Caco-2 (cell line): ENCODE measurements around the gene SAFB. TPM values are rescaled to one million over a fixed set of nuclear protein-coding genes. Genes with fewer than 3 reads are reported as not detected.

Source experiments
- BruUV-seq: library from RNA; stranded (reverse); fragments of 400-500 nt; replicated peaks from 2 replicates; lab custom pipeline; 2021; lab: Mats Ljungman, UMichigan
- CTCF ChIA-PET: fragments of 300-600 bp; sonication (Branson Sonifier 250); formaldehyde crosslinking; loops from one replicate; lab custom pipeline; 2022; ENCODE audit warnings: antibody characterized with exemption; lab: Charles Lee
- POLR2A ChIA-PET: fragments of 300-600 bp; sonication (Branson Sonifier 250); formaldehyde crosslinking; loops from one replicate; lab custom pipeline; 2022; ENCODE audit warnings: antibody characterized with exemption; lab: Charles Lee
- DNase-seq, 2 experiments: peaks; one replicate each; pipeline versions ENCODE4 v3.0.0 to v3.0.0-alpha.2; 2020 to 2022
- H3K27me3 ChIP-seq: replicated peaks from 2 replicates; pipeline ENCODE4 v1.6.0; 2011; ENCODE audit warnings: low read length; ENCODE audit not compliant: control insufficient read depth, insufficient read depth
- H3K36me3 ChIP-seq: 2 replicates; pipeline ENCODE4 v1.5.1; 2011; ENCODE audit warnings: low read length; ENCODE audit not compliant: control insufficient read depth, insufficient read depth
- H3K4me1 ChIP-seq: fragments of 250-450 bp; sonication (Bioruptor Pico); 2 replicates; pipeline ENCODE4 v1.5.1; 2020; ENCODE audit warnings: mild to moderate bottlenecking
- H3K4me3 ChIP-seq: 2 replicates; pipeline ENCODE4 v1.5.1; 2011; ENCODE audit warnings: low read depth, mild to moderate bottlenecking, control low read depth, low read length
- H3K9me3 ChIP-seq: fragments of 250-450 bp; sonication (Bioruptor Pico); 2 replicates; pipeline ENCODE4 v1.5.1; 2020; ENCODE audit warnings: mild to moderate bottlenecking, moderate library complexity
- H3K27ac Mint-ChIP-seq: one replicate; pipeline ENCODE4 v1.8.0; 2022; ENCODE audit warnings: mixed read lengths; ENCODE audit not compliant: unreplicated experiment
- H3K27me3 Mint-ChIP-seq: one replicate; pipeline ENCODE4 v1.8.0; 2022; ENCODE audit warnings: mixed read lengths; ENCODE audit not compliant: insufficient read depth, unreplicated experiment
- H3K36me3 Mint-ChIP-seq: one replicate; pipeline ENCODE4 v1.8.0; 2022; ENCODE audit warnings: mild to moderate bottlenecking, mixed read lengths; ENCODE audit not compliant: insufficient read depth, unreplicated experiment
- H3K4me1 Mint-ChIP-seq: one replicate; pipeline ENCODE4 v1.8.0; 2022; ENCODE audit warnings: low read depth, mixed read lengths; ENCODE audit not compliant: unreplicated experiment
- H3K4me3 Mint-ChIP-seq: one replicate; pipeline ENCODE4 v1.8.0; 2022; ENCODE audit warnings: mild to moderate bottlenecking, moderate library complexity, mixed read lengths; ENCODE audit not compliant: unreplicated experiment
- H3K9me3 Mint-ChIP-seq: one replicate; pipeline ENCODE4 v1.8.0; 2022; ENCODE audit warnings: mixed read lengths; ENCODE audit not compliant: unreplicated experiment
- intact Hi-C: fragments of 100-400 bp; cut with micrococcal nuclease; formaldehyde crosslinking; loops from one replicate; pipeline ENCODE4 v1.10.0; 2022; ENCODE audit not compliant: unreplicated experiment
- total RNA-seq: library from RNA; stranded (reverse); gene quantifications from 2 replicates; pipeline ENCODE4 v1.2.3, GENCODE V29; 2022
- TF ChIP-seq, protein P1 (sequence below), 2 experiments: fragments of 200-600 bp in 1 of 2; IDR thresholded peaks; 1 replicate in 1 of 2; 2 replicates in 1 of 2; pipeline versions ENCODE4 v1.5.1 to v1.8.0; 2011 to 2022; ENCODE audit warnings: antibody characterized with exemption in 1 of 2, control low read depth in 1 of 2, inconsistent platforms in 1 of 2, low read depth in 1 of 2, low read length in 1 of 2, mild to moderate bottlenecking in 1 of 2, moderate library complexity in 1 of 2; ENCODE audit not compliant: insufficient read depth in 1 of 2, severe bottlenecking in 1 of 2, unreplicated experiment in 1 of 2

SAFB gene
- total RNA-seq, 1 experiment from 2014 or later: 120 TPM

DNA sequence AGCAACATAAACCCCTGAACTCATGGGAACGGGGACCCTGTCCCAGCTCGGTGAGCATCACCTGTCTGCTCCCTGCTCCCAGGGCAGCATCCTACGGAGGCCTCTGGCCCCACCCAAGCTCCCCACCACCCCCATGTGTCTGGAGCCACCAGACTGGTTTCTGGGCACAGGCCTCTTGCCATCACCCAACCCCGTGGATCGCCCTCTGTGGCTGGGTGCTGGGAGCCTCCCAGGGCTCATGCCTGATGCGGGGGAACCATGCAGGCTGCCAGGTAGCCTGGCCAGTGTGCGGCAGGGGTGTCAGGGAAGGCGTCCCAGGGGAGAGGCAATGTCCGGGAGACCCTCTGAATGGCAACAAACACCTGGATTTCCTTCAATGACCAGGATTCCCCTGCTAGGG, 54.7 kb downstream of the SAFB start:
- ChIA-PET POLR2A (no interaction called here), CTCF (no interaction called here)
- Histone ChIP-seq H3K4me3 (no peak overlapping the region), H3K4me1 (no peaks in the 10 kb centered on the region; the same call in 1 of the 2 replicates), H3K27me3 (no peaks in the 10 kb centered on the region), H3K9me3 (no peaks in the 10 kb centered on the region), H3K36me3 (no peaks in the 10 kb centered on the region)
- Mint-ChIP-seq H3K36me3 (peaks cover 70% of the 10 kb centered on the region), H3K27ac (no peak overlapping the region), H3K4me1 (peaks cover 15% of the 10 kb centered on the region), H3K9me3 (no peaks in the 10 kb centered on the region), H3K4me3 (no peak overlapping the region), H3K27me3 (no peaks in the 10 kb centered on the region)
- DNase-seq: no peak
- TF ChIP-seq, protein P1, sequence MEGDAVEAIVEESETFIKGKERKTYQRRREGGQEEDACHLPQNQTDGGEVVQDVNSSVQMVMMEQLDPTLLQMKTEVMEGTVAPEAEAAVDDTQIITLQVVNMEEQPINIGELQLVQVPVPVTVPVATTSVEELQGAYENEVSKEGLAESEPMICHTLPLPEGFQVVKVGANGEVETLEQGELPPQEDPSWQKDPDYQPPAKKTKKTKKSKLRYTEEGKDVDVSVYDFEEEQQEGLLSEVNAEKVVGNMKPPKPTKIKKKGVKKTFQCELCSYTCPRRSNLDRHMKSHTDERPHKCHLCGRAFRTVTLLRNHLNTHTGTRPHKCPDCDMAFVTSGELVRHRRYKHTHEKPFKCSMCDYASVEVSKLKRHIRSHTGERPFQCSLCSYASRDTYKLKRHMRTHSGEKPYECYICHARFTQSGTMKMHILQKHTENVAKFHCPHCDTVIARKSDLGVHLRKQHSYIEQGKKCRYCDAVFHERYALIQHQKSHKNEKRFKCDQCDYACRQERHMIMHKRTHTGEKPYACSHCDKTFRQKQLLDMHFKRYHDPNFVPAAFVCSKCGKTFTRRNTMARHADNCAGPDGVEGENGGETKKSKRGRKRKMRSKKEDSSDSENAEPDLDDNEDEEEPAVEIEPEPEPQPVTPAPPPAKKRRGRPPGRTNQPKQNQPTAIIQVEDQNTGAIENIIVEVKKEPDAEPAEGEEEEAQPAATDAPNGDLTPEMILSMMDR (IDR thresholded peaks at IDR 0.05; ENCODE audit: insufficient read depth in 1 of 2, low read depth in 1 of 2, low read length in 1 of 2, severe bottlenecking in 1 of 2, unreplicated experiment in 1 of 2): no peak
- BruUV-seq: no TSS peak
- intact Hi-C loops: no loop called here

DNA sequence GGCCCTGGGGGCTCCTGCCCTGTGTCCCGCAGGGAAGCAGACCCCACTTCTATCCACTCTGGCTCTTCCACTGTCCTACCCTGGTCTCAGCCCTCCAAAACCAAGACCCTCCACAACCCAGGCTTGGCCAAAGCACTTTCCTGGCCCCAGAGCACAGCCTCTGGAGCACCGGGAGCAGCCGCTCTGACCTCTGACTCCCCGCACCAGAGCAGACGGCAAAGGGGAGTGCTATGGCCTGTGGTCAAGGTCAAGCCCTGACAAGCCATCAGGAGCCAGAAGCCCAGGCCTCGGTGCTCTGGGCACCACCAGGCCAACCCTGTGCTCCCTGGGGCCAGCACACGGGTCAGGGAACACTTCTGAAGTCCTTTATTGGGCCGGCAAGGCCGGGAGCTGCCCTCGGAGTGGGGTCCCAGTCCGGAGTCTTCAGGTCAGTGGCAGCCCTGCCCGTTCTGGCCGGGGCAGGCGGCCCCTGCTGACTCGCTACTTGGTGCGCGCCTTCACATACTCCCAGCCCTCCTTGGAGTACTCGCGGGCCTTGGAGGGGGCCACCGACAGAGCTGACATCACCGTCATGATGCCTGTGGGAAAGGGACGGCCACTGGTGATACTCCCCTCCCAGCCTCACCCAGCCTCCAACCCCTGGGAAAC, 55.3 kb downstream of the SAFB start:
- no peak overlapping the region for H3K27ac Mint-ChIP-seq
- H3K27me3 Mint-ChIP-seq: no peaks in the 10 kb centered on the region
- no peak overlapping the region for H3K4me3 Mint-ChIP-seq
- POLR2A ChIA-PET: no interaction called here
- Histone ChIP-seq H3K27me3 (no peaks in the 10 kb centered on the region), H3K36me3 (no peaks in the 10 kb centered on the region), H3K9me3 (no peaks in the 10 kb centered on the region), H3K4me3 (no peak overlapping the region), H3K4me1 (no peaks in the 10 kb centered on the region; the same call in 1 of the 2 replicates)
- intact Hi-C loops: no loop called here
- no peak for DNase-seq
- BruUV-seq: no TSS peak
- TF ChIP-seq, protein P1 (IDR thresholded peaks at IDR 0.05; ENCODE audit: insufficient read depth in 1 of 2, low read depth in 1 of 2, low read length in 1 of 2, severe bottlenecking in 1 of 2, unreplicated experiment in 1 of 2): no peak
- H3K36me3 Mint-ChIP-seq: peaks cover 64% of the 10 kb centered on the region
- H3K9me3 Mint-ChIP-seq: no peaks in the 10 kb centered on the region
- CTCF ChIA-PET: no interaction called here
- peaks cover 15% of the 10 kb centered on the region for H3K4me1 Mint-ChIP-seq

DNA sequence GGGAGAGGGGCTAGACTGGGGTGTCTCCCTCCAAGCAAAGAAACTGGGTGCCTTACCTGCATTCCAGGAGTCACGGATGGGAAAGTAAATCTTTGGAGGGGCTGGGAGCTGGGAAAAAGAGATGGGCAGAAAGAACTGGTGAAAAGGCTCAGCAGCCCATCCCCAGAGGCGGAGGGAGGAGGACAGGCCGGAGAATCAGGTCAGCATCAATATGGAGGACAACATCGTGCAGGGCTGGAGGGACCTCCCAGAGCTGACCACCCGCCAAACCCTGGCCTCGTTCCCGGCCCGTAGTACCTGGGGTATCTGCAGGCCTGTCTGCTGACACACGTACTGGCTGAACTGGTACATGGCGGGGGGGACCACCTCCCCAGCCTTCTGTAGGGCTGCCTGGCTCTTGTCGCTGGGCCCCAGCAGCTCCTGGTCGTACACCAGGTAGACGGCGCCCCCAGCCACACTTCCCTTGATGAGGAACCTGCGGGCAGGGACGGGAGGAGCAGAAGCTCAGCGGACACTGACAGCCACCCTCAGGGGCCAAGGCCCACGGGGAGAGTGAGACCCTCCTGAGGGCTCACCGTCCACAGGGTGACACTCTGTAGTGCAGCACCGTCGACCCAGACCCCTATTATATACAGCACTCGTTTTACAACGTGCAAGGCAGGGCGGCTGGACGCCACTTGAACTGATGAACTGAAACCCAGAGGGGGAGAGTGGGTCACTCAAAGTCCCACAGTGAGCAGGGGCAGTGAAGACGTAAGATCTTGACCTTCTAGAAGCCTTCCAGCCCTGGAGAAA, 56.6 kb downstream of the SAFB start:
- CTCF ChIA-PET: no interaction called here
- Mint-ChIP-seq H3K27me3 (no peaks in the 10 kb centered on the region), H3K4me1 (peaks cover 15% of the 10 kb centered on the region), H3K4me3 (peak overlapping the region; percentile 79), H3K36me3 (peaks cover 54% of the 10 kb centered on the region), H3K9me3 (no peaks in the 10 kb centered on the region), H3K27ac (peak overlapping the region; percentile 96)
- POLR2A ChIA-PET: no interaction called here
- Histone ChIP-seq H3K36me3 (no peaks in the 10 kb centered on the region), H3K9me3 (no peaks in the 10 kb centered on the region), H3K27me3 (no peaks in the 10 kb centered on the region), H3K4me3 (peak overlapping the region; percentile 91), H3K4me1 (no peaks in the 10 kb centered on the region; the same call in 1 of the 2 replicates)
- TF ChIP-seq, protein P1 (IDR thresholded peaks at IDR 0.05; ENCODE audit: insufficient read depth in 1 of 2, low read depth in 1 of 2, low read length in 1 of 2, severe bottlenecking in 1 of 2, unreplicated experiment in 1 of 2): no peak
- no peak for DNase-seq
- BruUV-seq: no TSS peak
- intact Hi-C loops: loop anchor here (1.0 kb wide), 1 partner anchor 111 kb away; no protein-coding TSS in a partner anchor
